ENCODE measurements around the gene NTM.
A peak's percentile ranks its signal among the peaks of the same experiment; 100 is the strongest.

Gene NTM

GRCh38 chr11:132205496-132205895 is 835.1 kb downstream of the NTM start:
- no peak for DNase-seq

- DNase-seq = no peak
Observed at GRCh38 chr11:132206993-132207392, 836.6 kb downstream of the NTM start.

- no peak for DNase-seq
Observed at GRCh38 chr11:132208477-132209055, 838.2 kb downstream of the NTM start.

- no peak for DNase-seq
Observed at GRCh38 chr11:132211479-132211878, 841.1 kb downstream of the NTM start.

- no peak for DNase-seq
Observed at GRCh38 chr11:132217856-132218255, 847.4 kb downstream of the NTM start.

GRCh38 chr11:132220474-132220873 is 850.1 kb downstream of the NTM start:
- DNase-seq = no peak

- no peak for DNase-seq
Observed at GRCh38 chr11:132222345-132222744, 851.9 kb downstream of the NTM start.

GRCh38 chr11:132226522-132226921 is 856.1 kb downstream of the NTM start:
- no peak for DNase-seq

- DNase-seq = no peak
Observed at GRCh38 chr11:132228746-132229325, 858.4 kb downstream of the NTM start.

GRCh38 chr11:132231656-132232347 is 861.4 kb downstream of the NTM start:
- peak; percentile 99 for DNase-seq

GRCh38 chr11:132234878-132235277 is 864.5 kb downstream of the NTM start:
- DNase-seq = peak; percentile 14

- DNase-seq = peak; percentile 98
Observed at GRCh38 chr11:132237781-132238180, 867.4 kb downstream of the NTM start.

- DNase-seq = no peak
Observed at GRCh38 chr11:132238331-132238866, 868.0 kb downstream of the NTM start.

GRCh38 chr11:132240374-132240773 is 870.0 kb downstream of the NTM start:
- DNase-seq = no peak

GRCh38 chr11:132242632-132243031 is 872.2 kb downstream of the NTM start:
- DNase-seq = peak; percentile 52

GRCh38 chr11:132244846-132245245 is 874.4 kb downstream of the NTM start:
- DNase-seq = no peak

- DNase-seq = no peak
Observed at GRCh38 chr11:132245403-132246385, 875.3 kb downstream of the NTM start.

- no peak for DNase-seq
Observed at GRCh38 chr11:132248580-132248979, 878.2 kb downstream of the NTM start.

GRCh38 chr11:132249256-132249655 is 878.8 kb downstream of the NTM start:
- DNase-seq = no peak

GRCh38 chr11:132251061-132251460 is 880.6 kb downstream of the NTM start:
- DNase-seq = no peak

- no peak for DNase-seq
Observed at GRCh38 chr11:132253469-132254264, 883.3 kb downstream of the NTM start.

- DNase-seq = no peak
Observed at GRCh38 chr11:132254906-132255305, 884.5 kb downstream of the NTM start.
